ENCODE measurements around the gene USP21. TPM values are rescaled to one million over a fixed set of nuclear protein-coding genes. Genes with fewer than 3 reads are reported as not detected.

Gene USP21
- total and polyA plus RNA-seq, 11 donors = 12.3 to 20.0 (median 14.1) TPM

- 51 to 59% (median 56%) methylated on average over 9 of the region's 9 CpGs for WGBS, 4 donors
- ATAC-seq (no peak), DNase-seq (peak in 1 of 5 donors; percentile 1)
- Histone ChIP-seq H3K4me3 (peak overlapping the region in 10 of 12 donors; percentile 67 to 96 (median 78)), H3K27me3 (no peaks in the 10 kb centered on the region), H3K36me3 (peaks cover 0 to 32% (median 30%) of the 10 kb centered on the region in 9 donors), H3K4me1 (peaks cover 4 to 55% (median 22%) of the 10 kb centered on the region in 12 donors), H3K9me3 (no peaks in the 10 kb centered on the region), H3K27ac (peak overlapping the region in 11 of 12 donors; percentile 60 to 95 (median 89))
- no peak for TF ChIP-seq POLR2A (IDR thresholded peaks at IDR 0.05)
- no peak for TF ChIP-seq CTCF (IDR thresholded peaks at IDR 0.05)
- intact Hi-C loops (cut with DNase I) = no loop called here
Measured at GRCh38 chr1:161177936-161178244, 18.6 kb downstream of the USP21 start.

GRCh38 chr1:161179698-161180097 is 20.4 kb downstream of the USP21 start:
- TF ChIP-seq POLR2A (IDR thresholded peaks at IDR 0.05) (no peak), CTCF (IDR thresholded peaks at IDR 0.05) (no peak)
- 96 to 97% (median 97%) methylated on average over 3 of the region's 3 CpGs for WGBS, 4 donors
- intact Hi-C loops (cut with DNase I) = no loop called here
- H3K27me3 ChIP-seq = no peaks in the 10 kb centered on the region
- no peaks in the 10 kb centered on the region for H3K9me3 ChIP-seq
- ATAC-seq (no peak), DNase-seq (no peak)
- H3K36me3 ChIP-seq = peaks cover 0 to 14% (median 12%) of the 10 kb centered on the region in 9 donors
- H3K27ac ChIP-seq = no peak overlapping the region
- H3K4me3 ChIP-seq = no peak overlapping the region
- peaks cover 0 to 63% (median 19%) of the 10 kb centered on the region in 12 donors for H3K4me1 ChIP-seq

GRCh38 chr1:161180639-161181038 is 21.3 kb downstream of the USP21 start:
- WGBS, 4 donors = 44 to 80% (median 68%) methylated on average over 1 of the region's 1 CpG
- H3K4me3 ChIP-seq = no peak overlapping the region
- ATAC-seq (no peak), DNase-seq (no peak)
- H3K27ac ChIP-seq = peak overlapping the region in 1 of 12 donors; percentile 92
- peak in 7 of 12 donors; percentile 7 to 36 (median 30) for TF ChIP-seq CTCF (IDR thresholded peaks at IDR 0.05)
- no peak for TF ChIP-seq POLR2A (IDR thresholded peaks at IDR 0.05)
- intact Hi-C loops (cut with DNase I) = no loop called here
- H3K4me1 ChIP-seq = peaks cover 0 to 71% (median 26%) of the 10 kb centered on the region in 12 donors
- peaks cover 0 to 4% (median 2%) of the 10 kb centered on the region in 9 donors for H3K36me3 ChIP-seq
- H3K9me3 ChIP-seq = no peaks in the 10 kb centered on the region
- H3K27me3 ChIP-seq = no peaks in the 10 kb centered on the region

- ATAC-seq = no peak
- TF ChIP-seq CTCF (IDR thresholded peaks at IDR 0.05) (no peak), POLR2A (IDR thresholded peaks at IDR 0.05) (no peak)
- Histone ChIP-seq H3K9me3 (no peaks in the 10 kb centered on the region), H3K4me1 (peaks cover 0 to 75% (median 23%) of the 10 kb centered on the region in 12 donors), H3K4me3 (no peak overlapping the region), H3K36me3 (no peaks in the 10 kb centered on the region), H3K27ac (peak overlapping the region in 3 of 12 donors; percentile 36 to 92 (median 50)), H3K27me3 (no peaks in the 10 kb centered on the region)
- DNase-seq = peak in 1 of 5 donors; percentile 13
- intact Hi-C loops (cut with DNase I) = no loop called here
- 95 to 100% (median 97%) methylated on average over 1 of the region's 1 CpG for whole genome bisulfite sequencing, 4 donors
Measured at GRCh38 chr1:161182214-161182613, 22.9 kb downstream of the USP21 start.

Measured in heart left ventricle (tissue), 16 donors.